ENCODE measurements around the gene AUTS2. TPM values are rescaled to one million over a fixed set of nuclear protein-coding genes. Genes with fewer than 3 reads are reported as not detected.

Gene AUTS2
- total and polyA plus RNA-seq, 2 experiments from 2014 or later: 32.0 to 91.0 TPM

DNA sequence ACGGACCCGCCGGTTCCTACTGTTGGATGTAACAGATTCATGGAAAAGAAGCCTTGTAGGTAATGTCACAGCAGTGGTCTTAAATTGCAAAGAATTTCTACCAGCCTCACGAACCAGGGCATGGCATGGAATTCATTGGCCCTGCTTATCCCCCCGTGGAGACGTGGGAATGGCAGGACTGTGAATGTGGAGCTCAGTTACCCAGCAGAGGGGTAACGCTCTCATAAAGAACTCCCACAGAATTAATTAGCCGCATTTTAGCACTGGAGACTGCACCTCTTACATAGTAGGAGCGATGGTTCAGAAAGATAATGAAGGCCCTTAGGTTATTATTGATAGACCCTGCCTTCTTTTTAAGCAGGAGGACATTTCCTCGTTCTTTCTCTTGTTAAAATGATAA lies 715.4 kb downstream of the AUTS2 start (continued):
- no peak for TF ChIP-seq ETS1 (IDR thresholded peaks at IDR 0.05)
- no peak for TF ChIP-seq CTCF (conservative IDR thresholded peaks at IDR 0.05; ENCODE audit: low read depth in 2 of 2)
- TF ChIP-seq REST (IDR thresholded peaks at IDR 0.05; ENCODE audit: unreplicated experiment): no peak
- no peak for TF ChIP-seq NANOG (IDR thresholded peaks at IDR 0.05; ENCODE audit: borderline replicate concordance)

GRCh38 chr7:70314221-70314620 lies 715.9 kb downstream of the AUTS2 start:
- Mint-ChIP-seq H3K4me1 (peaks cover 32% of the 10 kb centered on the region), H3K27ac (no peak overlapping the region), H3K36me3 (ENCODE audit: low read depth) (no peaks in the 10 kb centered on the region), H3K27me3 (ENCODE audit: insufficient read depth, low read depth, poor library complexity) (peaks cover 2% of the 10 kb centered on the region), H3K4me3 (no peak overlapping the region), H3K9me3 (no peaks in the 10 kb centered on the region)
- Histone ChIP-seq H3K9me2 (ENCODE audit: insufficient read depth) (0 out of 2 replicates have a peak, but pooled peaks cover 2% of the 10 kb centered on the region), H3K79me2 (replicated peaks; ENCODE audit: insufficient read depth) (no peaks in the 10 kb centered on the region), H3K4me2 (no peak overlapping the region), H4K20me1 (replicated peaks; ENCODE audit: insufficient read depth) (no peaks in the 10 kb centered on the region), H3K27ac (ENCODE audit: low read depth) (no peak overlapping the region), H3K4me1 (ENCODE audit: insufficient read depth) (peaks cover 23% of the 10 kb centered on the region), H3K27me3 (ENCODE audit: insufficient read depth) (no peaks in the 10 kb centered on the region), H2AFZ (no peak overlapping the region), H3K36me3 (ENCODE audit: insufficient read depth) (no peaks in the 10 kb centered on the region), H3K4me3 (no peak overlapping the region), H3F3A (replicated peaks; ENCODE audit: low read depth) (no peaks in the 10 kb centered on the region)
- ATAC-seq (no peak), DNase-seq (ENCODE audit: low spot score) (no peak)
- TF ChIP-seq POLR2AphosphoS5 (IDR thresholded peaks at IDR 0.05; ENCODE audit: low read depth) (no peak), EZH2 (IDR thresholded peaks at IDR 0.05; ENCODE audit: low read depth, unreplicated experiment) (no peak), JUNB (IDR thresholded peaks at IDR 0.05; ENCODE audit: unreplicated experiment) (no peak), ZNF462 (CRISPR knock-in tag; IDR thresholded peaks at IDR 0.05) (no peak), CREB1 (CRISPR knock-in tag; IDR thresholded peaks at IDR 0.05; ENCODE audit: low read depth) (no peak), ZNF331 (CRISPR knock-in tag; IDR thresholded peaks at IDR 0.05; ENCODE audit: low read depth) (no peak)

Measured in GM23338 (cell line).